OCI-LY1 (cell line): ENCODE results near the gene S1PR5.

Experiments used
- H2AFZ ChIP-seq: fragments of 200-600 bp; sonication (generic), shearing (Covaris generic); 2 replicates; pipeline ENCODE4 v1.6.0; 2014; ENCODE audit warnings: antibody characterized with exemption, mild to moderate bottlenecking, low read length
- H3F3A ChIP-seq: fragments of 200-600 bp; sonication (generic), shearing (Covaris generic); 2 replicates; pipeline ENCODE4 v1.6.0; 2014; ENCODE audit warnings: mild to moderate bottlenecking, antibody characterized with exemption, low read length, moderate library complexity; ENCODE audit not compliant: insufficient read depth
- H3K27ac ChIP-seq: fragments of 200-600 bp; sonication (generic); 2 replicates; pipeline ENCODE4 v1.5.1; 2014; ENCODE audit warnings: low read length, mixed run types, mild to moderate bottlenecking, low read depth; ENCODE audit not compliant: poor library complexity, severe bottlenecking
- H3K27me3 ChIP-seq: fragments of 200-600 bp; sonication (generic); 2 replicates; pipeline ENCODE4 v1.6.0; 2014; ENCODE audit warnings: antibody characterized with exemption, mild to moderate bottlenecking, low read length, moderate library complexity; ENCODE audit not compliant: insufficient read depth
- H3K36me3 ChIP-seq: fragments of 200-600 bp; sonication (generic); 2 replicates; pipeline ENCODE4 v1.6.1; 2014; ENCODE audit warnings: mild to moderate bottlenecking, antibody characterized with exemption, low read length, moderate library complexity, mixed read lengths; ENCODE audit not compliant: insufficient read depth
- H3K4me1 ChIP-seq: fragments of 200-600 bp; sonication (generic); 2 replicates; pipeline ENCODE4 v1.5.1; 2014; ENCODE audit warnings: mild to moderate bottlenecking, low read length, moderate library complexity; ENCODE audit not compliant: insufficient read depth, severe bottlenecking
- H3K4me2 ChIP-seq: fragments of 200-600 bp; sonication (generic), shearing (Covaris generic); 2 replicates; pipeline ENCODE4 v1.6.1; 2014; ENCODE audit warnings: low read length
- H3K4me3 ChIP-seq: fragments of 200-600 bp; sonication (generic); 2 replicates; pipeline ENCODE4 v1.5.1; 2014; ENCODE audit warnings: low read length, low read depth, mild to moderate bottlenecking, mixed read lengths; ENCODE audit not compliant: poor library complexity, severe bottlenecking
- H3K79me2 ChIP-seq: fragments of 200-600 bp; shearing (Covaris generic); 2 replicates; pipeline ENCODE4 v1.6.1; 2016; ENCODE audit warnings: mixed run types, low read length, mixed read lengths; ENCODE audit not compliant: insufficient read depth
- H3K9ac ChIP-seq: fragments of 200-600 bp; sonication (generic), shearing (Covaris generic); 2 replicates; pipeline ENCODE4 v1.6.1; 2014; ENCODE audit warnings: mild to moderate bottlenecking, low read length, mixed read lengths
- H3K9me2 ChIP-seq: fragments of 200-600 bp; sonication (generic), shearing (Covaris generic); 2 replicates; pipeline ENCODE4 v1.6.1; 2014; ENCODE audit warnings: low read depth, mild to moderate bottlenecking, low read length, mixed read lengths
- H3K9me3 ChIP-seq: fragments of 200-600 bp; shearing (Covaris generic); 2 replicates; pipeline ENCODE4 v1.6.1; 2014; ENCODE audit warnings: low read length, mixed read lengths
- H4K20me1 ChIP-seq: fragments of 200-600 bp; sonication (generic), shearing (Covaris generic); 2 replicates; pipeline ENCODE4 v1.6.0; 2016; ENCODE audit warnings: mild to moderate bottlenecking, low read length; ENCODE audit not compliant: insufficient read depth
- CTCF ChIP-seq: fragments of 200-600 bp; sonication (generic), shearing (Covaris generic); IDR thresholded peaks from 2 replicates; pipeline ENCODE4 v1.5.1; 2017; ENCODE audit warnings: mild to moderate bottlenecking, antibody characterized with exemption, low read length, moderate library complexity, mixed read lengths
- EZH2 ChIP-seq: fragments of 200-600 bp; sonication (generic), shearing (Covaris generic); IDR thresholded peaks from 2 replicates; pipeline ENCODE4 v1.8.0; 2017; ENCODE audit warnings: borderline replicate concordance, mixed run types, mild to moderate bottlenecking, antibody characterized with exemption, low read length, moderate library complexity, mixed read lengths

S1PR5 gene

GRCh38 chr19:10499550-10500246 is 17.5 kb downstream of the S1PR5 start:
- peaks cover 20% of the 10 kb centered on the region for H3K79me2 ChIP-seq
- no peak overlapping the region for H3K4me2 ChIP-seq
- H3K27me3 ChIP-seq: no peaks in the 10 kb centered on the region
- H4K20me1 ChIP-seq: no peaks in the 10 kb centered on the region
- H3K27ac ChIP-seq: no peak overlapping the region
- TF ChIP-seq EZH2 (no peak), CTCF (no peak)
- H3K9ac ChIP-seq: no peak overlapping the region
- H2AFZ ChIP-seq: no peak overlapping the region
- peaks cover 21% of the 10 kb centered on the region for H3K4me1 ChIP-seq
- H3K9me3 ChIP-seq: no peaks in the 10 kb centered on the region
- no peaks in the 10 kb centered on the region for H3F3A ChIP-seq
- H3K4me3 ChIP-seq: no peak overlapping the region
- no peaks in the 10 kb centered on the region for H3K9me2 ChIP-seq
- H3K36me3 ChIP-seq: peaks cover 56% of the 10 kb centered on the region

- Histone ChIP-seq H3K27me3 (no peaks in the 10 kb centered on the region), H3K9me2 (no peaks in the 10 kb centered on the region), H3K36me3 (peaks cover 70% of the 10 kb centered on the region), H3K79me2 (peaks cover 20% of the 10 kb centered on the region), H3K9me3 (no peaks in the 10 kb centered on the region), H3K9ac (no peak overlapping the region), H3K4me1 (peaks cover 12% of the 10 kb centered on the region), H4K20me1 (no peaks in the 10 kb centered on the region), H3K4me2 (no peak overlapping the region), H3K4me3 (no peak overlapping the region), H2AFZ (no peak overlapping the region), H3F3A (no peaks in the 10 kb centered on the region), H3K27ac (no peak overlapping the region)
- no peak for TF ChIP-seq CTCF
- TF ChIP-seq EZH2: no peak
Observed at GRCh38 chr19:10497371-10497770, 19.9 kb downstream of the S1PR5 start.

GRCh38 chr19:10491472-10492047 is 25.7 kb downstream of the S1PR5 start:
- no peaks in the 10 kb centered on the region for H3K9me2 ChIP-seq

More at GRCh38 chr19:10491472-10492047, 25.7 kb downstream of the S1PR5 start:
- Histone ChIP-seq H3K9ac (no peak overlapping the region), H2AFZ (no peak overlapping the region), H3K36me3 (peaks cover 80% of the 10 kb centered on the region), H3K27me3 (no peaks in the 10 kb centered on the region), H3K79me2 (no peaks in the 10 kb centered on the region), H3K4me1 (no peaks in the 10 kb centered on the region), H3K27ac (no peak overlapping the region), H4K20me1 (no peaks in the 10 kb centered on the region), H3K9me3 (no peaks in the 10 kb centered on the region), H3F3A (no peaks in the 10 kb centered on the region), H3K4me3 (no peak overlapping the region), H3K4me2 (no peak overlapping the region)
- no peak for TF ChIP-seq CTCF
- TF ChIP-seq EZH2: no peak
